HCT116 (cell line): ENCODE data around the gene CHCHD10. TPM values are rescaled to one million over a fixed set of nuclear protein-coding genes. Genes with fewer than 3 reads are reported as not detected.

Experiments
- ATAC-seq: fragments of 200-7000 bp; cut with Tn5 transposase; 2 replicates; pipeline ENCODE4 v1.9.1; 2020; ENCODE audit warnings: mild to moderate bottlenecking, moderate library complexity
- BruUV-seq: library from RNA; stranded (reverse); fragments of 400-500 nt; replicated peaks from 2 replicates; lab custom pipeline; 2021; lab: Mats Ljungman, UMichigan
- CTCF ChIA-PET: fragments of 300-600 bp; sonication (Branson Sonifier 250); formaldehyde crosslinking; loops from one replicate; lab custom pipeline; 2021; ENCODE audit warnings: antibody characterized with exemption; lab: Charles Lee
- POLR2A ChIA-PET: fragments of 300-600, 350-600 bp; sonication (Branson Sonifier 250); formaldehyde crosslinking; loops from one replicate; lab custom pipeline; 2021; ENCODE audit warnings: antibody characterized with exemption; lab: Charles Lee
- RAD21 ChIA-PET, 2 experiments: fragments of 300-600 bp; sonication (Branson Sonifier 250); formaldehyde crosslinking; loops; one replicate each; lab custom pipeline; 2023; ENCODE audit warnings: low total read pairs in 2 of 2; ENCODE audit not compliant: uncharacterized antibody in 2 of 2, unreplicated experiment in 2 of 2, low non-redundant PET in 1 of 2; lab: Charles Lee
- DNase-seq: peaks from one replicate; pipeline ENCODE4 v3.0.0-alpha.2; 2010; ENCODE audit warnings: low read depth, low spot score
- H2AFZ ChIP-seq: fragments of 200-600 bp; shearing (Covaris generic), sonication (generic); 2 replicates; pipeline ENCODE4 v1.6.1; 2017; ENCODE audit warnings: low read depth, mixed run types, mixed read lengths, antibody characterized with exemption, low read length; ENCODE audit not compliant: poor library complexity, severe bottlenecking
- H3K27ac ChIP-seq: 2 replicates; pipeline ENCODE4 v1.5.1; 2012; ENCODE audit warnings: low read depth, low read length
- H3K27me3 ChIP-seq: fragments of 200-600 bp; sonication (generic); 2 replicates; pipeline ENCODE4 v1.6.1; 2016; ENCODE audit warnings: mixed run types, low read length, mixed read lengths; ENCODE audit not compliant: insufficient read depth
- H3K36me3 ChIP-seq, 2 experiments: fragments of 200-500 bp in 1 of 2; fragments of 200-600 bp in 1 of 2; sonication (Bioruptor generic) in 1 of 2; sonication (generic) in 1 of 2; 2 replicates each; pipeline versions ENCODE4 v1.5.1 to v1.6.1; 2014 to 2016; ENCODE audit warnings: low read length in 2 of 2, inconsistent platforms in 1 of 2, mixed read lengths in 1 of 2, mixed run types in 1 of 2; ENCODE audit not compliant: insufficient read depth in 2 of 2, control insufficient read depth in 1 of 2
- H3K4me1 ChIP-seq, 2 experiments: fragments of 200-600 bp in 1 of 2; sonication (generic) in 1 of 2; 2 replicates each; pipeline versions ENCODE4 v1.5.1 to v1.6.1; 2012 to 2017; ENCODE audit warnings: low read length in 2 of 2, inconsistent platforms in 1 of 2, mild to moderate bottlenecking in 1 of 2, mixed read lengths in 1 of 2, mixed run types in 1 of 2, moderate library complexity in 1 of 2; ENCODE audit not compliant: insufficient read depth in 2 of 2, control insufficient read depth in 1 of 2
- H3K4me2 ChIP-seq: fragments of 200-600 bp; sonication (generic); 2 replicates; pipeline ENCODE4 v1.6.1; 2017; ENCODE audit warnings: mixed run types, low read length, mixed read lengths
- H3K4me3 ChIP-seq, 2 experiments: fragments of 200-600 bp in 1 of 2; sonication (generic) in 1 of 2; replicated peaks in 1 of 2; 2 replicates each; pipeline ENCODE4 v1.5.1; 2011 to 2016; ENCODE audit warnings: low read length in 2 of 2, control low read depth in 1 of 2, low read depth in 1 of 2, mild to moderate bottlenecking in 1 of 2, mixed read lengths in 1 of 2, mixed run types in 1 of 2
- H3K79me2 ChIP-seq: fragments of 200-600 bp; sonication (generic); 2 replicates; pipeline ENCODE4 v1.6.1; 2017; ENCODE audit warnings: mild to moderate bottlenecking, mixed run types, low read length, moderate library complexity, mixed read lengths; ENCODE audit not compliant: insufficient read depth
- H3K9ac ChIP-seq: fragments of 200-600 bp; sonication (generic); 2 replicates; pipeline ENCODE4 v1.6.1; 2016; ENCODE audit warnings: low read length, mixed read lengths
- H3K9me2 ChIP-seq: fragments of 200-600 bp; sonication (generic), shearing (Covaris generic); 2 replicates; pipeline ENCODE4 v1.6.1; 2017; ENCODE audit warnings: mixed run types, mild to moderate bottlenecking, moderate library complexity; ENCODE audit not compliant: insufficient read depth
- H3K9me3 ChIP-seq, 2 experiments: fragments of 200-500 bp in 1 of 2; fragments of 200-600 bp in 1 of 2; sonication (Bioruptor generic) in 1 of 2; sonication (generic) in 1 of 2; 2 replicates each; pipeline ENCODE4 v1.6.1; 2014 to 2017; ENCODE audit warnings: low read length in 2 of 2, mixed read lengths in 2 of 2, inconsistent platforms in 1 of 2, low read depth in 1 of 2, mild to moderate bottlenecking in 1 of 2, mixed run types in 1 of 2, moderate library complexity in 1 of 2; ENCODE audit not compliant: control insufficient read depth in 1 of 2, insufficient read depth in 1 of 2
- H4K20me1 ChIP-seq: fragments of 200-600 bp; sonication (generic), shearing (Covaris generic); 2 replicates; pipeline ENCODE4 v1.6.1; 2017; ENCODE audit warnings: mixed run types, mild to moderate bottlenecking, moderate library complexity; ENCODE audit not compliant: insufficient read depth
- CEBPB ChIP-seq: IDR thresholded peaks from 2 replicates; pipeline ENCODE4 v1.6.1; 2012; ENCODE audit warnings: low read depth
- EZH2 ChIP-seq: fragments of 200-600 bp; sonication (generic); IDR thresholded peaks from 2 replicates; pipeline ENCODE4 v1.6.1; 2017; ENCODE audit warnings: antibody characterized with exemption, mixed run types
- POLR2AphosphoS5 ChIP-seq: IDR thresholded peaks from 2 replicates; pipeline ENCODE4 v1.6.1; 2011; ENCODE audit warnings: mild to moderate bottlenecking, low read depth, low read length, moderate library complexity
- SIN3A ChIP-seq: IDR thresholded peaks from 2 replicates; pipeline ENCODE4 v1.6.1; 2012; ENCODE audit warnings: low read depth
- SRF ChIP-seq: IDR thresholded peaks from 2 replicates; pipeline ENCODE4 v1.6.1; 2012; ENCODE audit warnings: low read depth
- YY1 ChIP-seq: IDR thresholded peaks from 2 replicates; pipeline ENCODE4 v1.6.1; 2011; ENCODE audit warnings: low read length, low read depth, moderate library complexity, mild to moderate bottlenecking; ENCODE audit not compliant: insufficient replicate concordance; ENCODE audit errors: extremely low read depth
- ZNF274 ChIP-seq: fragments of 200-500 bp; sonication (Bioruptor generic); IDR thresholded peaks from 2 replicates; pipeline ENCODE4 v1.6.1; 2014; ENCODE audit warnings: mild to moderate bottlenecking, low read depth, low read length, inconsistent platforms
- intact Hi-C: fragments of 100-400 bp; cut with micrococcal nuclease; formaldehyde crosslinking; loops from 2 replicates; pipeline ENCODE4 v1.10.0; 2022
- total RNA-seq: library from RNA; stranded (reverse); gene quantifications from one replicate; pipeline ENCODE4 v1.2.1, GENCODE V29; 2021; ENCODE audit not compliant: unreplicated experiment
- TF ChIP-seq, protein P1 (sequence below): IDR thresholded peaks from 2 replicates; pipeline ENCODE4 v1.6.1; 2011; ENCODE audit warnings: mild to moderate bottlenecking, low read length, moderate library complexity; ENCODE audit not compliant: insufficient replicate concordance; ENCODE audit errors: extremely low read depth
- TF ChIP-seq, protein P2 (sequence below): IDR thresholded peaks from 2 replicates; pipeline ENCODE4 v1.6.1; 2012; ENCODE audit warnings: low read depth

Gene CHCHD10
- total RNA-seq, 1 experiment from 2014 or later: 279 TPM

DNA sequence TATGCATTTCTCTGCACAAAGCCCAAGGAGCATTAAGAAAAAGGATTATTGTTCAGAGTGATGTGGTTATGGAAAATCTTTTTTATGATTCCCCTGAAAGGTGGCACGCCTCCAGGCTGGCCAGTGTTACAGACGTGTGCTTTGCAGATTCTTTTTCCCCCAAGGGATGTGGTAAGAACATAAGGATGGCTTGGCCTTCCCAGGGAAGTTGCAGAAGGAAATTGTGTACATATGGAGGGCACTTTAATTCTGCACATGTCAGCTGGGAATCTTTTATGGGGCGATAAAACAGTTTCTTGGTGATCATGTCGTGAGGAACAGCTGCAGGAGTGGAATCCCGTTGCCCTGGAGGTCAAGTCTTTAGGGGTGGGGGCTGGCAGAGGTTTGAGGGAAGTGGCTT, 28.7 kb upstream of the CHCHD10 start:
- DNase-seq (no peak), ATAC-seq (no peak)
- ChIA-PET CTCF (no interaction called here), RAD21 (no interaction called here), POLR2A (no interaction called here)
- H3K27ac ChIP-seq: no peak overlapping the region
- intact Hi-C loops: no loop called here
- no peak overlapping the region for H3K9ac ChIP-seq
- TF ChIP-seq SIN3A: no peak
- no peak overlapping the region for H2AFZ ChIP-seq
- BruUV-seq: no TSS peak
- H3K27me3 ChIP-seq: no peaks in the 10 kb centered on the region
- no peak overlapping the region for H3K4me3 ChIP-seq
- no peak overlapping the region for H3K4me2 ChIP-seq
- peaks cover 20% of the 10 kb centered on the region for H3K79me2 ChIP-seq
- no peaks in the 10 kb centered on the region for H3K9me3 ChIP-seq
- H3K4me1 ChIP-seq: no peaks in the 10 kb centered on the region
- H3K36me3 ChIP-seq: peaks cover 28 to 41% of the 10 kb centered on the region in 2 experiments; a peak in 3 of 4 replicates
- H4K20me1 ChIP-seq: no peaks in the 10 kb centered on the region
- no peaks in the 10 kb centered on the region for H3K9me2 ChIP-seq

DNA sequence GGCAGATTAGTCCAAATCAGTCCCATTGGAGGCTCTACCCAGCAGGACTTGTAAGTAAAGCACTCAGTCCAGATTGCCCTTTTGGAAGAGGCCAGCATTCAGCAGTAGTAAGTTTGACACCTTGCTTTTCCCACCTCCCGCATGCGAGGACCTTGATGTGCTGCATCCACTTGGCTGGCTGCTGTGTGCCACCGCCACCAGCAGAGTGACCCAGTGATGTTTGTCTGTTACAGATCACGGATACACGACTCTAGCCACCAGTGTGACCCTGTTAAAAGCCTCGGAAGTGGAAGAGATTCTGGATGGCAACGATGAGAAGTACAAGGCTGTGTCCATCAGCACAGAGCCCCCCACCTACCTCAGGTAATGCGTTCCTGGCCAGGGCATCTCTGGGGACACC, 25.6 kb upstream of the CHCHD10 start:
- POLR2A ChIA-PET: no interaction called here
- peaks cover 16 to 27% of the 10 kb centered on the region in 2 experiments; a peak in 3 of 4 replicates for H3K36me3 ChIP-seq
- CTCF ChIA-PET: no interaction called here

More for the DNA sequence above, 25.6 kb upstream of the CHCHD10 start:
- no peaks in the 10 kb centered on the region for H4K20me1 ChIP-seq
- peaks cover 51% of the 10 kb centered on the region for H3K79me2 ChIP-seq
- H3K27me3 ChIP-seq: no peaks in the 10 kb centered on the region
- no TSS peak for BruUV-seq
- H3K9ac ChIP-seq: no peak overlapping the region
- no peak overlapping the region for H3K4me2 ChIP-seq
- no peak overlapping the region for H3K27ac ChIP-seq
- ATAC-seq (no peak), DNase-seq (no peak)
- H3K9me3 ChIP-seq: no peaks in the 10 kb centered on the region
- H3K9me2 ChIP-seq: no peaks in the 10 kb centered on the region
- RAD21 ChIA-PET: no interaction called here
- intact Hi-C loops: no loop called here
- no peak overlapping the region for H3K4me3 ChIP-seq
- H2AFZ ChIP-seq: no peak overlapping the region
- TF ChIP-seq SRF (no peak), CEBPB (no peak), ZNF274 (no peak), SIN3A (no peak), YY1 (no peak), POLR2AphosphoS5 (no peak), EZH2 (no peak)
- TF ChIP-seq, protein P1, sequence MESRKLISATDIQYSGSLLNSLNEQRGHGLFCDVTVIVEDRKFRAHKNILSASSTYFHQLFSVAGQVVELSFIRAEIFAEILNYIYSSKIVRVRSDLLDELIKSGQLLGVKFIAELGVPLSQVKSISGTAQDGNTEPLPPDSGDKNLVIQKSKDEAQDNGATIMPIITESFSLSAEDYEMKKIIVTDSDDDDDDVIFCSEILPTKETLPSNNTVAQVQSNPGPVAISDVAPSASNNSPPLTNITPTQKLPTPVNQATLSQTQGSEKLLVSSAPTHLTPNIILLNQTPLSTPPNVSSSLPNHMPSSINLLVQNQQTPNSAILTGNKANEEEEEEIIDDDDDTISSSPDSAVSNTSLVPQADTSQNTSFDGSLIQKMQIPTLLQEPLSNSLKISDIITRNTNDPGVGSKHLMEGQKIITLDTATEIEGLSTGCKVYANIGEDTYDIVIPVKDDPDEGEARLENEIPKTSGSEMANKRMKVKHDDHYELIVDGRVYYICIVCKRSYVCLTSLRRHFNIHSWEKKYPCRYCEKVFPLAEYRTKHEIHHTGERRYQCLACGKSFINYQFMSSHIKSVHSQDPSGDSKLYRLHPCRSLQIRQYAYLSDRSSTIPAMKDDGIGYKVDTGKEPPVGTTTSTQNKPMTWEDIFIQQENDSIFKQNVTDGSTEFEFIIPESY: no peak
- TF ChIP-seq, protein P2, sequence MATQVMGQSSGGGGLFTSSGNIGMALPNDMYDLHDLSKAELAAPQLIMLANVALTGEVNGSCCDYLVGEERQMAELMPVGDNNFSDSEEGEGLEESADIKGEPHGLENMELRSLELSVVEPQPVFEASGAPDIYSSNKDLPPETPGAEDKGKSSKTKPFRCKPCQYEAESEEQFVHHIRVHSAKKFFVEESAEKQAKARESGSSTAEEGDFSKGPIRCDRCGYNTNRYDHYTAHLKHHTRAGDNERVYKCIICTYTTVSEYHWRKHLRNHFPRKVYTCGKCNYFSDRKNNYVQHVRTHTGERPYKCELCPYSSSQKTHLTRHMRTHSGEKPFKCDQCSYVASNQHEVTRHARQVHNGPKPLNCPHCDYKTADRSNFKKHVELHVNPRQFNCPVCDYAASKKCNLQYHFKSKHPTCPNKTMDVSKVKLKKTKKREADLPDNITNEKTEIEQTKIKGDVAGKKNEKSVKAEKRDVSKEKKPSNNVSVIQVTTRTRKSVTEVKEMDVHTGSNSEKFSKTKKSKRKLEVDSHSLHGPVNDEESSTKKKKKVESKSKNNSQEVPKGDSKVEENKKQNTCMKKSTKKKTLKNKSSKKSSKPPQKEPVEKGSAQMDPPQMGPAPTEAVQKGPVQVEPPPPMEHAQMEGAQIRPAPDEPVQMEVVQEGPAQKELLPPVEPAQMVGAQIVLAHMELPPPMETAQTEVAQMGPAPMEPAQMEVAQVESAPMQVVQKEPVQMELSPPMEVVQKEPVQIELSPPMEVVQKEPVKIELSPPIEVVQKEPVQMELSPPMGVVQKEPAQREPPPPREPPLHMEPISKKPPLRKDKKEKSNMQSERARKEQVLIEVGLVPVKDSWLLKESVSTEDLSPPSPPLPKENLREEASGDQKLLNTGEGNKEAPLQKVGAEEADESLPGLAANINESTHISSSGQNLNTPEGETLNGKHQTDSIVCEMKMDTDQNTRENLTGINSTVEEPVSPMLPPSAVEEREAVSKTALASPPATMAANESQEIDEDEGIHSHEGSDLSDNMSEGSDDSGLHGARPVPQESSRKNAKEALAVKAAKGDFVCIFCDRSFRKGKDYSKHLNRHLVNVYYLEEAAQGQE: no peak
- H3K4me1 ChIP-seq: peaks cover 5 to 6% of the 10 kb centered on the region in 2 experiments; a peak in 3 of 4 replicates
